Esophagus muscularis mucosa (tissue), 4 donors: ENCODE measurements around the gene DCDC2. TPM values are rescaled to one million over a fixed set of nuclear protein-coding genes. Genes with fewer than 3 reads are reported as not detected.

Experiments used
- DNase-seq: peaks from one replicate; pipeline ENCODE4 v3.0.0-alpha.2; 2017; ENCODE audit errors: extremely low spot score
- H3K27ac ChIP-seq, 4 donors: fragments of 200-600 bp; sonication (generic); replicated peaks in 1 of 4; 1 replicate in 3 of 4; 2 replicates in 1 of 4; pipeline ENCODE4 v1.5.1; 2016 to 2019; ENCODE audit warnings: mild to moderate bottlenecking in 1 of 4
- H3K27me3 ChIP-seq, 4 donors: fragments of 200-600 bp; sonication (generic); one replicate each; pipeline versions ENCODE4 v1.5.1 to v1.6.0; 2016 to 2019
- H3K36me3 ChIP-seq, 4 donors: fragments of 200-600 bp; sonication (generic); one replicate each; pipeline ENCODE4 v1.5.1; 2016 to 2019
- H3K4me1 ChIP-seq, 4 donors: fragments of 200-600 bp; sonication (generic); one replicate each; pipeline ENCODE4 v1.5.1; 2016 to 2019
- H3K4me3 ChIP-seq, 4 donors: fragments of 200-600 bp; sonication (generic); 1 replicate in 2 of 4; 2 replicates in 2 of 4; pipeline ENCODE4 v1.5.1; 2016 to 2019; ENCODE audit warnings: mild to moderate bottlenecking in 4 of 4, moderate library complexity in 1 of 4
- H3K9me3 ChIP-seq, 4 donors: fragments of 200-600 bp; sonication (generic); 1 replicate in 3 of 4; 2 replicates in 1 of 4; pipeline ENCODE4 v1.5.1; 2016 to 2019
- CTCF ChIP-seq, 3 experiments: fragments of 200-600 bp in 2 of 3; fragments of 450-650 bp in 1 of 3; sonication (generic) in 2 of 3; IDR thresholded peaks; one replicate each; pipeline ENCODE4 v1.5.1; 2017 to 2019; ENCODE audit warnings: antibody characterized with exemption in 3 of 3, mild to moderate bottlenecking in 2 of 3, moderate library complexity in 1 of 3
- EP300 ChIP-seq: sonication (generic); formaldehyde crosslinking; IDR thresholded peaks from one replicate; pipeline ENCODE4 v1.6.1; 2017; ENCODE audit warnings: antibody characterized with exemption
- POLR2A ChIP-seq: fragments of 450-650 bp; IDR thresholded peaks from one replicate; pipeline ENCODE4 v1.6.1; 2017; ENCODE audit warnings: antibody characterized with exemption, moderate library complexity, mild to moderate bottlenecking, low read depth
- POLR2AphosphoS5 ChIP-seq, 2 donors: sonication (generic); formaldehyde crosslinking; IDR thresholded peaks; one replicate each; pipeline ENCODE4 v1.6.1; 2017; ENCODE audit warnings: antibody characterized with exemption in 2 of 2
- WGBS: methylation state at CpG from one replicate; pipeline ENCODE4 v1.1.5; 2018; 5-methylcytosine and 5-hydroxymethylcytosine counted together
- intact Hi-C: fragments of 100-400 bp; cut with DNase I; formaldehyde crosslinking; loops from one replicate; pipeline ENCODE4 v1.15.1; 2023
- total RNA-seq, 4 donors: library from RNA; depleted of rRNA; stranded (reverse); fragments of >200 nt; gene quantifications; one replicate each; pipeline versions ENCODE4 v1.1.0 to v1.2.1, GENCODE V29; 2016

The DCDC2 gene
- total RNA-seq, 4 donors from 2014 or later, result not detected

GRCh38 chr6:24356310-24356973, 1.4 kb downstream of the DCDC2 start:
- Histone ChIP-seq H3K36me3 (no peaks in the 10 kb centered on the region), H3K27me3 (peaks cover 0 to 3% (median 0%) of the 10 kb centered on the region in 4 donors), H3K27ac (no peak overlapping the region), H3K9me3 (no peaks in the 10 kb centered on the region), H3K4me3 (no peak overlapping the region), H3K4me1 (peaks cover 17 to 31% (median 26%) of the 10 kb centered on the region in 4 donors)
- intact Hi-C loops, result no loop called here
- TF ChIP-seq CTCF (IDR thresholded peaks at IDR 0.05), result no peak
- TF ChIP-seq POLR2AphosphoS5 (IDR thresholded peaks at IDR 0.05), result no peak
- no peak for TF ChIP-seq EP300
- no peak for TF ChIP-seq POLR2A
- DNase-seq, result no peak
- WGBS, result 63% methylated on average over 5 of the region's 5 CpGs

- H3K4me3 ChIP-seq, result no peak overlapping the region
- TF ChIP-seq EP300 (no peak), POLR2AphosphoS5 (IDR thresholded peaks at IDR 0.05) (no peak), CTCF (IDR thresholded peaks at IDR 0.05) (no peak), POLR2A (no peak)
- peaks cover 17 to 27% (median 23%) of the 10 kb centered on the region in 4 donors for H3K4me1 ChIP-seq
- intact Hi-C loops, result no loop called here
- no peak overlapping the region for H3K27ac ChIP-seq
- no peaks in the 10 kb centered on the region for H3K9me3 ChIP-seq
- peaks cover 0 to 3% (median 0%) of the 10 kb centered on the region in 4 donors for H3K27me3 ChIP-seq
- 61% methylated on average over 4 of the region's 4 CpGs for WGBS
- DNase-seq, result no peak
- no peaks in the 10 kb centered on the region for H3K36me3 ChIP-seq
Measured at GRCh38 chr6:24355393-24355792, 2.5 kb downstream of the DCDC2 start.

- no peaks in the 10 kb centered on the region for H3K36me3 ChIP-seq
- no peaks in the 10 kb centered on the region for H3K9me3 ChIP-seq
- intact Hi-C loops, result no loop called here
- peaks cover 8 to 18% (median 14%) of the 10 kb centered on the region in 4 donors for H3K4me1 ChIP-seq
- DNase-seq, result no peak
- H3K27ac ChIP-seq, result no peak overlapping the region
- no peak overlapping the region for H3K4me3 ChIP-seq
- TF ChIP-seq EP300 (no peak), POLR2AphosphoS5 (IDR thresholded peaks at IDR 0.05) (no peak), CTCF (IDR thresholded peaks at IDR 0.05) (no peak), POLR2A (no peak)
- 85% methylated on average over 1 of the region's 1 CpG for WGBS
- H3K27me3 ChIP-seq, result no peaks in the 10 kb centered on the region
Measured at GRCh38 chr6:24353861-24354260, 4.0 kb downstream of the DCDC2 start.

GRCh38 chr6:24352434-24352833, 5.4 kb downstream of the DCDC2 start:
- no peaks in the 10 kb centered on the region for H3K27me3 ChIP-seq
- no peak for TF ChIP-seq POLR2A
- TF ChIP-seq CTCF (IDR thresholded peaks at IDR 0.05), result no peak
- TF ChIP-seq POLR2AphosphoS5 (IDR thresholded peaks at IDR 0.05), result no peak
- no peak for TF ChIP-seq EP300
- H3K36me3 ChIP-seq, result no peaks in the 10 kb centered on the region
- WGBS, result 95% methylated on average over 1 of the region's 1 CpG
- intact Hi-C loops, result no loop called here
- no peaks in the 10 kb centered on the region for H3K9me3 ChIP-seq
- peaks cover 0 to 8% (median 4%) of the 10 kb centered on the region in 4 donors for H3K4me1 ChIP-seq
- DNase-seq, result no peak
- no peak overlapping the region for H3K27ac ChIP-seq
- no peak overlapping the region for H3K4me3 ChIP-seq

- TF ChIP-seq POLR2A, result no peak
- no peak for TF ChIP-seq EP300
- TF ChIP-seq CTCF (IDR thresholded peaks at IDR 0.05), result no peak
- TF ChIP-seq POLR2AphosphoS5 (IDR thresholded peaks at IDR 0.05), result no peak
- Histone ChIP-seq H3K27me3 (no peaks in the 10 kb centered on the region), H3K36me3 (no peaks in the 10 kb centered on the region), H3K27ac (no peak overlapping the region), H3K4me1 (no peaks in the 10 kb centered on the region), H3K9me3 (no peaks in the 10 kb centered on the region), H3K4me3 (no peak overlapping the region)
- intact Hi-C loops, result no loop called here
- WGBS, result 85% methylated on average over 3 of the region's 3 CpGs
- DNase-seq, result no peak
Measured at GRCh38 chr6:24344976-24345375, 12.9 kb downstream of the DCDC2 start.
